ENCODE results near the gene AAR2. TPM values are rescaled to one million over a fixed set of nuclear protein-coding genes. Genes with fewer than 3 reads are reported as not detected.

Gene AAR2, protein sequence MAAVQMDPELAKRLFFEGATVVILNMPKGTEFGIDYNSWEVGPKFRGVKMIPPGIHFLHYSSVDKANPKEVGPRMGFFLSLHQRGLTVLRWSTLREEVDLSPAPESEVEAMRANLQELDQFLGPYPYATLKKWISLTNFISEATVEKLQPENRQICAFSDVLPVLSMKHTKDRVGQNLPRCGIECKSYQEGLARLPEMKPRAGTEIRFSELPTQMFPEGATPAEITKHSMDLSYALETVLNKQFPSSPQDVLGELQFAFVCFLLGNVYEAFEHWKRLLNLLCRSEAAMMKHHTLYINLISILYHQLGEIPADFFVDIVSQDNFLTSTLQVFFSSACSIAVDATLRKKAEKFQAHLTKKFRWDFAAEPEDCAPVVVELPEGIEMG
- total RNA-seq (ENCODE audit: low replicate concordance): 19.7 and 26.6 TPM in 2 replicates

DNA sequence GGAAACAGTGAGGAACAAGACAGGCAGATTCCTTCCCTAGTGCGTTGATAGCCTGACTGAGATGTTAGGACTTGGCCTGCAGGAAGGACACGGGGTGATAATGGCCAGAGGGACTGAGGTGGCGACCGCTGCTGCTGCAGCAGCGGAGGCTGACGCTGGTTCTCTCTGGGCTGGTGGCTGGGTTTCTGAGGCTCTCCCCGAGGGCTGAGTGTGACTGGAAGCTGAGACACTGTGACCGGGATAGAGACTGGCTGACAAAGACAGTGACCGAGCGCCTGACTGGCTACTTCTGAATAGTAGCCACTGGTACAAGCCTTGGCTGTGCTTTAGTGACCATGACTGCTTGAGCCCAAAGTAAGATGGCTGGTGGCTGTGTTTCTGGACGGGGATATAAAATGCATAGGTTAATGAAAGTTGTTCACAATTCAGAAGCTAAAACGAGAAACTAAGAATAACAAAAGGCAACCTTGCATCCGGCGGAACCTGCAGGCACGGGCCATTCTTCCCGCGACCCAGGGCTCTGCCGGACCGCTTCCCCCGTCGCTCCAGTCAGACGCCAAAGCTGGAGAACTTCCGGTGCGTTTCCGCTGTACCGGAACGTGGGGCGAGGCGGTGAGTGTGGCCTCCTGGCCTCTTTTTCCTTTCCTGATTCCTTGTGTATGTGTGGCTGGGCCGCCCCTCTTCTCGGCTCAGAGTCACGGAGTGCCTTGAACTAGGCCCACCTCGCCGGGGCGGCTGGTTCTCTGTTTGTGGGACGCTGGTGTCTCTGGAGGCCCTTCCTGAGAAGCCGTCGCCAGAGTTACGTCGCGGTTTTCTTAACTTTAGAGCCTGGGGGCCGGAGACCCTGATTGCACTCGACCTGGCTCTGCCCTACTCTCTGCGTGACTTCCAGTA lies at the start of gene AAR2:
Gene AAR2 (plus strand): TSS at position 587 of the 894 bp plus-strand sequence. CDS start 3,391 bp downstream, outside the sequence.
- H3K9ac ChIP-seq: peak within 1 kb of the TSS; percentile 75
- peak within 1 kb of the TSS; percentile 70 for H3K4me3 ChIP-seq
- no peaks in the 10 kb centered on the region for H3F3A ChIP-seq (ENCODE audit: low read depth)
- peak within 1 kb of the TSS; percentile 90 for H3K4me2 ChIP-seq
- no peaks in the 10 kb centered on the region for H3K36me3 ChIP-seq
- TF ChIP-seq EZH2phosphoT487 (IDR thresholded peaks at IDR 0.05) (no peak), EZH2 (IDR thresholded peaks at IDR 0.05) (no peak)
- TF ChIP-seq, protein P1, sequence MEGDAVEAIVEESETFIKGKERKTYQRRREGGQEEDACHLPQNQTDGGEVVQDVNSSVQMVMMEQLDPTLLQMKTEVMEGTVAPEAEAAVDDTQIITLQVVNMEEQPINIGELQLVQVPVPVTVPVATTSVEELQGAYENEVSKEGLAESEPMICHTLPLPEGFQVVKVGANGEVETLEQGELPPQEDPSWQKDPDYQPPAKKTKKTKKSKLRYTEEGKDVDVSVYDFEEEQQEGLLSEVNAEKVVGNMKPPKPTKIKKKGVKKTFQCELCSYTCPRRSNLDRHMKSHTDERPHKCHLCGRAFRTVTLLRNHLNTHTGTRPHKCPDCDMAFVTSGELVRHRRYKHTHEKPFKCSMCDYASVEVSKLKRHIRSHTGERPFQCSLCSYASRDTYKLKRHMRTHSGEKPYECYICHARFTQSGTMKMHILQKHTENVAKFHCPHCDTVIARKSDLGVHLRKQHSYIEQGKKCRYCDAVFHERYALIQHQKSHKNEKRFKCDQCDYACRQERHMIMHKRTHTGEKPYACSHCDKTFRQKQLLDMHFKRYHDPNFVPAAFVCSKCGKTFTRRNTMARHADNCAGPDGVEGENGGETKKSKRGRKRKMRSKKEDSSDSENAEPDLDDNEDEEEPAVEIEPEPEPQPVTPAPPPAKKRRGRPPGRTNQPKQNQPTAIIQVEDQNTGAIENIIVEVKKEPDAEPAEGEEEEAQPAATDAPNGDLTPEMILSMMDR (IDR thresholded peaks at IDR 0.05): no peak
- H3K4me1 ChIP-seq: peaks cover 5% of the 10 kb centered on the region
- H3K79me2 ChIP-seq (ENCODE audit: low read depth): peaks cover 38% of the 10 kb centered on the region
- Mint-ChIP-seq H3K4me3 (peak within 1 kb of the TSS; percentile 97), H3K9me3 (no peaks in the 10 kb centered on the region), H3K4me1 (peaks cover 15% of the 10 kb centered on the region), H3K27me3 (ENCODE audit: insufficient read depth, low read depth) (peaks cover 6% of the 10 kb centered on the region), H3K36me3 (peaks cover 2% of the 10 kb centered on the region), H3K27ac (peak within 1 kb of the TSS; percentile 99)
- no peaks in the 10 kb centered on the region for H3K27me3 ChIP-seq
- peak within 1 kb of the TSS; percentile 100 for H2AFZ ChIP-seq (replicated peaks)
- peak; percentile 87 for DNase-seq (ENCODE audit: low spot score)
- no peaks in the 10 kb centered on the region for H3K9me3 ChIP-seq (ENCODE audit: low read depth)
- H4K20me1 ChIP-seq (ENCODE audit: low read depth): no peaks in the 10 kb centered on the region
- H3K27ac ChIP-seq: no peak within 1 kb of the TSS

DNA sequence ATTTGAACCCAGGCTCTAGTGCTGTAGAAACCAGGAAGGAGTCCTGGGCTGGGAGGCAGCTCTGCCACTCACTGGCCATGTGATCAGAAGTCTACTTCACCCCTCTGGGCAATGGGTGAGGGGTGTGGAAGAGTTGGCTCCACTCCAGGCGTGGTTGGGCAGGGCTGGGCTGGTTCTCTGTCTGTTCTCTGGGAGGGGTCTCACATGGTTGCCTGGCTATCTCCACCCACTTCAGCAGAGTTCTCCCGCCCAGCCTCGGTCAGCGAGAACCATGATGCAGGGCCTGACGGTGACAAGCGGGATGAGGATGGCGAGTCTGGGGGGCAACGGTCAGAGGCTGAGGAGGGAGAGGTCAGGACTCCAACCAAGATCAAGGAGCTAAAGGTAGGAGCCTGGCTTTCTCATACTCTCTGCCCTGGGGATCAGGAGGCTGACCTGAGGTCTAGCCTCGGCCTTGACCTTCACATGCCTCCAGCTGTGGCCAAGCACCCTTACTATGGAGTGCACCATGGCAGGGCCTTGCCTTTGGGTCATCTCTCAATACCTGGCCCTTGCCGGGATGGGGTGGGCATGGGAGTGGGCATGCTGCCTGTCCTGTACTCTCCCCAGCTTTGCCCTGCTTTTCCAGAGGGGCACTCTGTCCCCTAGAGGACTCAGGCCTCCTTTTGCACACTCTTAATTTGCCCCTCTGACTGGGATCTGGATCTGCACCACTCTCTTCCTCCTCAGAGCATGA lies 42.1 kb upstream of the AAR2 start:
- no peak overlapping the region for H3K4me3 Mint-ChIP-seq
- Histone ChIP-seq H3F3A (ENCODE audit: low read depth) (no peaks in the 10 kb centered on the region), H3K27ac (no peak overlapping the region), H3K9me3 (ENCODE audit: low read depth) (no peaks in the 10 kb centered on the region), H4K20me1 (ENCODE audit: low read depth) (no peaks in the 10 kb centered on the region), H3K4me2 (no peak overlapping the region), H3K79me2 (ENCODE audit: low read depth) (no peaks in the 10 kb centered on the region), H3K9ac (no peak overlapping the region), H3K4me1 (no peaks in the 10 kb centered on the region), H3K4me3 (no peak overlapping the region), H3K27me3 (no peaks in the 10 kb centered on the region), H2AFZ (replicated peaks) (no peak overlapping the region), H3K36me3 (no peaks in the 10 kb centered on the region)
- no peak overlapping the region for H3K27ac Mint-ChIP-seq
- no peak for DNase-seq (ENCODE audit: low spot score)
- TF ChIP-seq, protein P1 (IDR thresholded peaks at IDR 0.05): no peak
- TF ChIP-seq EZH2 (IDR thresholded peaks at IDR 0.05) (no peak), EZH2phosphoT487 (IDR thresholded peaks at IDR 0.05) (no peak)
- H3K27me3 Mint-ChIP-seq (ENCODE audit: insufficient read depth, low read depth): no peaks in the 10 kb centered on the region
- no peaks in the 10 kb centered on the region for H3K9me3 Mint-ChIP-seq
- peaks cover 21% of the 10 kb centered on the region for H3K36me3 Mint-ChIP-seq
- no peaks in the 10 kb centered on the region for H3K4me1 Mint-ChIP-seq

DNA sequence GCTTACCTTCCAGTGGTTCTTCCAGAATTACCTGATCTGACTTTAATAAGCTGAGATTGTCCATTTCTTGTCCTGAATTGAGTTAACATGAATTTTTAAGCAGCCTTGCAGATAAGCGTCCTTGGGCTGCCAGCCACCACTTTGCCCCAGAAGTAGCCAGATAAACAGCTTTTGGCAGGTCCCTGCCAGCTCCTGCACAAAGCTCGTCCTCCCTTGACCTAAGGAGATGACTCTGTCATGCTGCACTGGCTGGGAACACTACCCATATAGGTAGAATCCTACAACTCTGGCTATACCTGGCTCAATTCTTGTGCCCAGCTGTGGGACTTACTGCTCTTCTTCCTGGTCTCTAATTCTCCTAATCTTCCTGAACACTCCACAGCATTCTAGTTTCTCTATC lies 39.6 kb upstream of the AAR2 start:
- H3K4me1 ChIP-seq: no peaks in the 10 kb centered on the region
- TF ChIP-seq EZH2 (IDR thresholded peaks at IDR 0.05): no peak
- TF ChIP-seq, protein P1 (IDR thresholded peaks at IDR 0.05): no peak
- TF ChIP-seq EZH2phosphoT487 (IDR thresholded peaks at IDR 0.05): no peak
- H4K20me1 ChIP-seq (ENCODE audit: low read depth): no peaks in the 10 kb centered on the region
- no peak for DNase-seq (ENCODE audit: low spot score)
- H3K9me3 Mint-ChIP-seq: no peaks in the 10 kb centered on the region
- H3K79me2 ChIP-seq (ENCODE audit: low read depth): no peaks in the 10 kb centered on the region
- H3K4me1 Mint-ChIP-seq: peaks cover 2% of the 10 kb centered on the region
- H3K4me2 ChIP-seq: no peak overlapping the region
- H3F3A ChIP-seq (ENCODE audit: low read depth): no peaks in the 10 kb centered on the region
- no peak overlapping the region for H3K9ac ChIP-seq
- H3K36me3 ChIP-seq: no peaks in the 10 kb centered on the region
- no peaks in the 10 kb centered on the region for H3K27me3 ChIP-seq
- no peak overlapping the region for H3K27ac ChIP-seq
- H3K4me3 ChIP-seq: no peak overlapping the region
- no peak overlapping the region for H3K27ac Mint-ChIP-seq
- H3K9me3 ChIP-seq (ENCODE audit: low read depth): no peaks in the 10 kb centered on the region
- no peaks in the 10 kb centered on the region for H3K27me3 Mint-ChIP-seq (ENCODE audit: insufficient read depth, low read depth)
- peaks cover 11% of the 10 kb centered on the region for H3K36me3 Mint-ChIP-seq
- H2AFZ ChIP-seq (replicated peaks): no peak overlapping the region
- H3K4me3 Mint-ChIP-seq: no peak overlapping the region
